Liver (tissue), 2 donors: Measurements from ENCODE around the gene RHBDD3.

Experiments used
- FOXA1 ChIP-seq: IDR thresholded peaks from 2 replicates; pipeline ENCODE4 v1.6.1; 2016; ENCODE audit warnings: antibody characterized with exemption
- TF ChIP-seq, protein P1 (sequence below): fragments of 150-350 bp; IDR thresholded peaks from 2 replicates; pipeline ENCODE4 v1.5.1; 2017; ENCODE audit warnings: improper control_type of control experiment, low read depth, low read length; ENCODE audit not compliant: missing input control
- donor health status: healthy.

DNA sequence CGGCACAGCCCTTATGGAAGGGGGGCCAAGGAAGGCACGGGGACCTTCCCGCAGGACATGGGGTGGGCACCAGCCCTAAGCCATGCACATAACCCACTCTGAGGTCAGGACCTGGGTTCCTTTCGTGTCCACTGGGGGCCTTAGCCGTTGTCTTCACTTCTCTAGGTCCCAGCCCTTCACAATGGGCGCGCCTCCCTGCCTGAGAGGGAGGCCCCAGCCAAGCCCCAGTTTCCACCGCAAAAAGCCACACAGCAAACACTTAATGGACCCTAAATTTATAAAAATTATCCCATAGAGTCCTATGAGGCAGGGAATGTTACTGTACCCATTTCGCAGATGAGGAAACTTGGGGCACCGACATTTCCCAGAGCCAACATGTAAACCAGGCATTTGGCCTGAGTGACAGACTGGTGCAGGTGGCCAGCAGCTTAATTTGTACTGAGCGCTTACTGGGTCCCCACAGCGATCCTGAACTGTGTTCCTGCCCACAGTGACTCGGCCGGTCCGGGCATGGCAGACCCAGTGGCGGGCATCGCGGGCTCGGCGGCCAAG, 39.9 kb upstream of the RHBDD3 start:
- TF ChIP-seq, protein P1, sequence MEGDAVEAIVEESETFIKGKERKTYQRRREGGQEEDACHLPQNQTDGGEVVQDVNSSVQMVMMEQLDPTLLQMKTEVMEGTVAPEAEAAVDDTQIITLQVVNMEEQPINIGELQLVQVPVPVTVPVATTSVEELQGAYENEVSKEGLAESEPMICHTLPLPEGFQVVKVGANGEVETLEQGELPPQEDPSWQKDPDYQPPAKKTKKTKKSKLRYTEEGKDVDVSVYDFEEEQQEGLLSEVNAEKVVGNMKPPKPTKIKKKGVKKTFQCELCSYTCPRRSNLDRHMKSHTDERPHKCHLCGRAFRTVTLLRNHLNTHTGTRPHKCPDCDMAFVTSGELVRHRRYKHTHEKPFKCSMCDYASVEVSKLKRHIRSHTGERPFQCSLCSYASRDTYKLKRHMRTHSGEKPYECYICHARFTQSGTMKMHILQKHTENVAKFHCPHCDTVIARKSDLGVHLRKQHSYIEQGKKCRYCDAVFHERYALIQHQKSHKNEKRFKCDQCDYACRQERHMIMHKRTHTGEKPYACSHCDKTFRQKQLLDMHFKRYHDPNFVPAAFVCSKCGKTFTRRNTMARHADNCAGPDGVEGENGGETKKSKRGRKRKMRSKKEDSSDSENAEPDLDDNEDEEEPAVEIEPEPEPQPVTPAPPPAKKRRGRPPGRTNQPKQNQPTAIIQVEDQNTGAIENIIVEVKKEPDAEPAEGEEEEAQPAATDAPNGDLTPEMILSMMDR: no peak
- no peak for TF ChIP-seq FOXA1
